ENCODE data around the gene EIF4EBP2.

EIF4EBP2 gene

GRCh38 chr10:70363971-70364771 lies 39.8 kb upstream of the EIF4EBP2 start:
- H3K4me3 ChIP-seq (ENCODE audit: insufficient read depth, low read depth, low read length), result no peak overlapping the region
- peaks cover 12% of the 10 kb centered on the region for H3K4me1 ChIP-seq (ENCODE audit: control insufficient read depth, insufficient read depth, low read length)
- H3K36me3 ChIP-seq (ENCODE audit: control insufficient read depth, insufficient read depth, low read length), result no peaks in the 10 kb centered on the region
- H3K27ac ChIP-seq (ENCODE audit: insufficient read depth, low read depth, low read length, poor library complexity, severe bottlenecking), result no peak overlapping the region
- no peaks in the 10 kb centered on the region for H3K27me3 ChIP-seq (ENCODE audit: control insufficient read depth, insufficient read depth, low read length, poor library complexity, severe bottlenecking)
- WGBS, 2 experiments, result 41 to 44% methylated on average over 15 of the region's 15 CpGs
- no peaks in the 10 kb centered on the region for H3K9me3 ChIP-seq (ENCODE audit: control insufficient read depth, low read length)

- Histone ChIP-seq H3K27ac (ENCODE audit: insufficient read depth, low read depth, low read length, poor library complexity, severe bottlenecking) (no peak overlapping the region), H3K4me3 (ENCODE audit: insufficient read depth, low read depth, low read length) (no peak overlapping the region), H3K9me3 (ENCODE audit: control insufficient read depth, low read length) (no peaks in the 10 kb centered on the region), H3K27me3 (ENCODE audit: control insufficient read depth, insufficient read depth, low read length, poor library complexity, severe bottlenecking) (no peaks in the 10 kb centered on the region), H3K36me3 (ENCODE audit: control insufficient read depth, insufficient read depth, low read length) (no peaks in the 10 kb centered on the region), H3K4me1 (ENCODE audit: control insufficient read depth, insufficient read depth, low read length) (peaks cover 17% of the 10 kb centered on the region)
- WGBS, 2 experiments, result 47 to 48% methylated on average over 2 of the region's 2 CpGs
Observed at GRCh38 chr10:70364772-70365091, 39.2 kb upstream of the EIF4EBP2 start.

GRCh38 chr10:70367195-70367796 lies 36.6 kb upstream of the EIF4EBP2 start:
- 96% methylated on average over 6 to 8 of the region's 8 CpGs for WGBS, 2 experiments
- no peaks in the 10 kb centered on the region for H3K27me3 ChIP-seq (ENCODE audit: control insufficient read depth, insufficient read depth, low read length, poor library complexity, severe bottlenecking)
- H3K9me3 ChIP-seq (ENCODE audit: control insufficient read depth, low read length), result no peaks in the 10 kb centered on the region
- H3K27ac ChIP-seq (ENCODE audit: insufficient read depth, low read depth, low read length, poor library complexity, severe bottlenecking), result no peak overlapping the region
- no peak overlapping the region for H3K4me3 ChIP-seq (ENCODE audit: insufficient read depth, low read depth, low read length)
- peaks cover 17% of the 10 kb centered on the region for H3K4me1 ChIP-seq (ENCODE audit: control insufficient read depth, insufficient read depth, low read length)
- no peaks in the 10 kb centered on the region for H3K36me3 ChIP-seq (ENCODE audit: control insufficient read depth, insufficient read depth, low read length)

GRCh38 chr10:70368774-70369482 lies 35.0 kb upstream of the EIF4EBP2 start:
- Histone ChIP-seq H3K27me3 (ENCODE audit: control insufficient read depth, insufficient read depth, low read length, poor library complexity, severe bottlenecking) (no peaks in the 10 kb centered on the region), H3K4me1 (ENCODE audit: control insufficient read depth, insufficient read depth, low read length) (peaks cover 12% of the 10 kb centered on the region), H3K4me3 (ENCODE audit: insufficient read depth, low read depth, low read length) (no peak overlapping the region), H3K9me3 (ENCODE audit: control insufficient read depth, low read length) (no peaks in the 10 kb centered on the region), H3K27ac (ENCODE audit: insufficient read depth, low read depth, low read length, poor library complexity, severe bottlenecking) (peak overlapping the region; percentile 16), H3K36me3 (ENCODE audit: control insufficient read depth, insufficient read depth, low read length) (peaks cover 4% of the 10 kb centered on the region)
- WGBS, 2 experiments, result 50 to 54% methylated on average over 9 of the region's 10 CpGs

GRCh38 chr10:70369498-70370018 lies 34.4 kb upstream of the EIF4EBP2 start:
- no peaks in the 10 kb centered on the region for H3K27me3 ChIP-seq (ENCODE audit: control insufficient read depth, insufficient read depth, low read length, poor library complexity, severe bottlenecking)
- no peaks in the 10 kb centered on the region for H3K9me3 ChIP-seq (ENCODE audit: control insufficient read depth, low read length)
- no peak overlapping the region for H3K4me3 ChIP-seq (ENCODE audit: insufficient read depth, low read depth, low read length)
- 79 to 80% methylated on average over 7 to 8 of the region's 8 CpGs for WGBS, 2 experiments
- H3K36me3 ChIP-seq (ENCODE audit: control insufficient read depth, insufficient read depth, low read length), result peaks cover 4% of the 10 kb centered on the region
- peak overlapping the region; percentile 2 for H3K27ac ChIP-seq (ENCODE audit: insufficient read depth, low read depth, low read length, poor library complexity, severe bottlenecking)
- H3K4me1 ChIP-seq (ENCODE audit: control insufficient read depth, insufficient read depth, low read length), result peaks cover 9% of the 10 kb centered on the region

GRCh38 chr10:70370766-70371165 lies 33.2 kb upstream of the EIF4EBP2 start:
- no peaks in the 10 kb centered on the region for H3K9me3 ChIP-seq (ENCODE audit: control insufficient read depth, low read length)
- no peak overlapping the region for H3K4me3 ChIP-seq (ENCODE audit: insufficient read depth, low read depth, low read length)
- peaks cover 4% of the 10 kb centered on the region for H3K36me3 ChIP-seq (ENCODE audit: control insufficient read depth, insufficient read depth, low read length)
- WGBS, 2 experiments, result 95 to 100% methylated on average over 2 of the region's 2 CpGs
- no peak overlapping the region for H3K27ac ChIP-seq (ENCODE audit: insufficient read depth, low read depth, low read length, poor library complexity, severe bottlenecking)
- H3K4me1 ChIP-seq (ENCODE audit: control insufficient read depth, insufficient read depth, low read length), result peaks cover 9% of the 10 kb centered on the region
- no peaks in the 10 kb centered on the region for H3K27me3 ChIP-seq (ENCODE audit: control insufficient read depth, insufficient read depth, low read length, poor library complexity, severe bottlenecking)

GRCh38 chr10:70371846-70372245 lies 32.1 kb upstream of the EIF4EBP2 start:
- Histone ChIP-seq H3K36me3 (ENCODE audit: control insufficient read depth, insufficient read depth, low read length) (peaks cover 4% of the 10 kb centered on the region), H3K9me3 (ENCODE audit: control insufficient read depth, low read length) (no peaks in the 10 kb centered on the region), H3K4me1 (ENCODE audit: control insufficient read depth, insufficient read depth, low read length) (peaks cover 9% of the 10 kb centered on the region), H3K27ac (ENCODE audit: insufficient read depth, low read depth, low read length, poor library complexity, severe bottlenecking) (no peak overlapping the region), H3K27me3 (ENCODE audit: control insufficient read depth, insufficient read depth, low read length, poor library complexity, severe bottlenecking) (no peaks in the 10 kb centered on the region), H3K4me3 (ENCODE audit: insufficient read depth, low read depth, low read length) (no peak overlapping the region)
- WGBS, 2 experiments, result 46 to 58% methylated on average over 5 of the region's 5 CpGs

GRCh38 chr10:70374775-70375614 lies 28.9 kb upstream of the EIF4EBP2 start:
- Histone ChIP-seq H3K27ac (ENCODE audit: insufficient read depth, low read depth, low read length, poor library complexity, severe bottlenecking) (no peak overlapping the region), H3K36me3 (ENCODE audit: control insufficient read depth, insufficient read depth, low read length) (peaks cover 4% of the 10 kb centered on the region), H3K4me3 (ENCODE audit: insufficient read depth, low read depth, low read length) (no peak overlapping the region), H3K27me3 (ENCODE audit: control insufficient read depth, insufficient read depth, low read length, poor library complexity, severe bottlenecking) (no peaks in the 10 kb centered on the region), H3K9me3 (ENCODE audit: control insufficient read depth, low read length) (no peaks in the 10 kb centered on the region), H3K4me1 (ENCODE audit: control insufficient read depth, insufficient read depth, low read length) (no peaks in the 10 kb centered on the region)
- WGBS, 2 experiments, result 84 to 88% methylated on average over 9 of the region's 9 CpGs

GRCh38 chr10:70376436-70377378 lies 27.2 kb upstream of the EIF4EBP2 start:
- Histone ChIP-seq H3K9me3 (ENCODE audit: control insufficient read depth, low read length) (no peaks in the 10 kb centered on the region), H3K36me3 (ENCODE audit: control insufficient read depth, insufficient read depth, low read length) (peaks cover 4% of the 10 kb centered on the region), H3K4me3 (ENCODE audit: insufficient read depth, low read depth, low read length) (no peak overlapping the region), H3K27me3 (ENCODE audit: control insufficient read depth, insufficient read depth, low read length, poor library complexity, severe bottlenecking) (peaks cover 9% of the 10 kb centered on the region), H3K27ac (ENCODE audit: insufficient read depth, low read depth, low read length, poor library complexity, severe bottlenecking) (no peak overlapping the region), H3K4me1 (ENCODE audit: control insufficient read depth, insufficient read depth, low read length) (peaks cover 10% of the 10 kb centered on the region)
- WGBS, 2 experiments, result 87 to 89% methylated on average over 14 of the region's 14 CpGs
